SU-DHL-6 (cell line): ENCODE results near the gene SORCS2.

Experiments
- CTCF ChIP-seq: fragments of 200-600 bp; sonication (generic); IDR thresholded peaks from one replicate; pipeline ENCODE4 v1.5.1; 2017; ENCODE audit warnings: antibody characterized with exemption, mild to moderate bottlenecking, low read length, moderate library complexity; ENCODE audit not compliant: insufficient read depth, poor library complexity, severe bottlenecking
- EZH2phosphoT487 ChIP-seq: fragments of 200-600 bp; sonication (generic), shearing (Covaris generic); conservative IDR thresholded peaks from 2 replicates; pipeline ENCODE4 v1.6.1; 2018; ENCODE audit warnings: mild to moderate bottlenecking, antibody characterized with exemption, low read length, moderate library complexity, mixed read lengths

GRCh38 chr4:7362862-7363430 is 170.6 kb downstream of the SORCS2 start:
- TF ChIP-seq CTCF (no peak), EZH2phosphoT487 (no peak)
